ENCODE results near the gene RPL9. TPM values are rescaled to one million over a fixed set of nuclear protein-coding genes. Genes with fewer than 3 reads are reported as not detected.
A peak's percentile ranks its signal among the peaks of the same experiment; 100 is the strongest.

RPL9 gene
- total and polyA plus RNA-seq, 2 of the 13 experiments (the other 11 are each of a cell fraction or from before 2014, with no cell fraction given), result 993 to 2,148 TPM

DNA sequence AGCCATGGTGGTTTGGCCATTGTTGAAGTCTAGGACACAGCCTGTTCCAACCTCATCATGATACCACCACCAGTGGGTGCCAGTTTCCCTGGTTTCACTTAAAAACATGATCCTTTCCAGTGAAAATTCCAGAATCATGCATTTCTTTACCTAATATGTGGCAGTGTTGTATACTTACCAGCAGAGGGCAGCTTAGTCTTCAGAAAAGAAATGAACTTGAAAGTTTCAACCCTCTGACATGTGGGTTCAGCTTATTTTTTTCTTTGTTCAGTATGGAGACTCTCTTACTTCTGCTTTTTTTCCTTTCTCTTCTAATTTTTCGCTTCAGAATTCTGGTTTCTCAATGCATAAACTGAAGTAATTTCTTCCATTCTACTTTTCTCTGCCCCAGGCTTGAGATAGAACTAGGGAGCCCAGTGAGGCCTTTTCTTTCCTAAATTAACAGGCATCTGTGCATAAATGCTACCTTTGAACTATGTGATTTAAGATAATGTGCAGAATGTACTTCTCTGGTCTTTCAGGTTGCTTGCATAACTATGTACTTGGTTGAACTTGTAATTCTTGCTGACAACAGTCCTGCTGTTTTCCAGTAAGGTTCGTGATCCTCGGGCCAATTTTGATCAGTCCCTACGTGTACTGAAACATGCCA, 10.8 kb upstream of the RPL9 start (continued):
- TF ChIP-seq PHF20 (CRISPR knock-in tag; IDR thresholded peaks at IDR 0.05) (no peak), MEIS2 (CRISPR knock-in tag; IDR thresholded peaks at IDR 0.05) (no peak), ZNF33A (CRISPR knock-in tag; IDR thresholded peaks at IDR 0.05; ENCODE audit: borderline replicate concordance) (no peak), ISL2 (CRISPR knock-in tag; IDR thresholded peaks at IDR 0.05) (0 out of 2 replicates have a peak, but pooled peaks have one; percentile 43), ZSCAN30 (CRISPR knock-in tag; IDR thresholded peaks at IDR 0.05) (no peak), ZBTB3 (CRISPR knock-in tag; IDR thresholded peaks at IDR 0.05; ENCODE audit: borderline replicate concordance, low read depth) (no peak), ZNF564 (CRISPR knock-in tag; IDR thresholded peaks at IDR 0.05) (no peak), BRCA1 (CRISPR knock-in tag; IDR thresholded peaks at IDR 0.05) (no peak), SP4 (CRISPR knock-in tag; IDR thresholded peaks at IDR 0.05) (no peak), NPAS2 (CRISPR knock-in tag; IDR thresholded peaks at IDR 0.05; ENCODE audit: borderline replicate concordance) (no peak), YEATS4 (CRISPR knock-in tag; IDR thresholded peaks at IDR 0.05; ENCODE audit: borderline replicate concordance) (no peak), MED13 (CRISPR knock-in tag; IDR thresholded peaks at IDR 0.05) (no peak), HOXA3 (CRISPR knock-in tag; IDR thresholded peaks at IDR 0.05) (no peak), PHF8 (CRISPR knock-in tag; IDR thresholded peaks at IDR 0.05) (no peak), GPBP1L1 (CRISPR knock-in tag; IDR thresholded peaks at IDR 0.05) (no peak), ZNF891 (CRISPR knock-in tag; IDR thresholded peaks at IDR 0.05) (no peak), KDM3A (CRISPR knock-in tag; IDR thresholded peaks at IDR 0.05; ENCODE audit: low read depth) (no peak)
- TF ChIP-seq, protein P1, sequence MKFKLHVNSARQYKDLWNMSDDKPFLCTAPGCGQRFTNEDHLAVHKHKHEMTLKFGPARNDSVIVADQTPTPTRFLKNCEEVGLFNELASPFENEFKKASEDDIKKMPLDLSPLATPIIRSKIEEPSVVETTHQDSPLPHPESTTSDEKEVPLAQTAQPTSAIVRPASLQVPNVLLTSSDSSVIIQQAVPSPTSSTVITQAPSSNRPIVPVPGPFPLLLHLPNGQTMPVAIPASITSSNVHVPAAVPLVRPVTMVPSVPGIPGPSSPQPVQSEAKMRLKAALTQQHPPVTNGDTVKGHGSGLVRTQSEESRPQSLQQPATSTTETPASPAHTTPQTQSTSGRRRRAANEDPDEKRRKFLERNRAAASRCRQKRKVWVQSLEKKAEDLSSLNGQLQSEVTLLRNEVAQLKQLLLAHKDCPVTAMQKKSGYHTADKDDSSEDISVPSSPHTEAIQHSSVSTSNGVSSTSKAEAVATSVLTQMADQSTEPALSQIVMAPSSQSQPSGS (CRISPR knock-in tag; IDR thresholded peaks at IDR 0.05), result 0 out of 2 replicates have a peak, but pooled peaks have one; percentile 21
- TF ChIP-seq, protein P2, sequence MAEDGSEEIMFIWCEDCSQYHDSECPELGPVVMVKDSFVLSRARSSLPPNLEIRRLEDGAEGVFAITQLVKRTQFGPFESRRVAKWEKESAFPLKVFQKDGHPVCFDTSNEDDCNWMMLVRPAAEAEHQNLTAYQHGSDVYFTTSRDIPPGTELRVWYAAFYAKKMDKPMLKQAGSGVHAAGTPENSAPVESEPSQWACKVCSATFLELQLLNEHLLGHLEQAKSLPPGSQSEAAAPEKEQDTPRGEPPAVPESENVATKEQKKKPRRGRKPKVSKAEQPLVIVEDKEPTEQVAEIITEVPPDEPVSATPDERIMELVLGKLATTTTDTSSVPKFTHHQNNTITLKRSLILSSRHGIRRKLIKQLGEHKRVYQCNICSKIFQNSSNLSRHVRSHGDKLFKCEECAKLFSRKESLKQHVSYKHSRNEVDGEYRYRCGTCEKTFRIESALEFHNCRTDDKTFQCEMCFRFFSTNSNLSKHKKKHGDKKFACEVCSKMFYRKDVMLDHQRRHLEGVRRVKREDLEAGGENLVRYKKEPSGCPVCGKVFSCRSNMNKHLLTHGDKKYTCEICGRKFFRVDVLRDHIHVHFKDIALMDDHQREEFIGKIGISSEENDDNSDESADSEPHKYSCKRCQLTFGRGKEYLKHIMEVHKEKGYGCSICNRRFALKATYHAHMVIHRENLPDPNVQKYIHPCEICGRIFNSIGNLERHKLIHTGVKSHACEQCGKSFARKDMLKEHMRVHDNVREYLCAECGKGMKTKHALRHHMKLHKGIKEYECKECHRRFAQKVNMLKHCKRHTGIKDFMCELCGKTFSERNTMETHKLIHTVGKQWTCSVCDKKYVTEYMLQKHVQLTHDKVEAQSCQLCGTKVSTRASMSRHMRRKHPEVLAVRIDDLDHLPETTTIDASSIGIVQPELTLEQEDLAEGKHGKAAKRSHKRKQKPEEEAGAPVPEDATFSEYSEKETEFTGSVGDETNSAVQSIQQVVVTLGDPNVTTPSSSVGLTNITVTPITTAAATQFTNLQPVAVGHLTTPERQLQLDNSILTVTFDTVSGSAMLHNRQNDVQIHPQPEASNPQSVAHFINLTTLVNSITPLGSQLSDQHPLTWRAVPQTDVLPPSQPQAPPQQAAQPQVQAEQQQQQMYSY (CRISPR knock-in tag; IDR thresholded peaks at IDR 0.05), result no peak
- TF ChIP-seq, protein P3, sequence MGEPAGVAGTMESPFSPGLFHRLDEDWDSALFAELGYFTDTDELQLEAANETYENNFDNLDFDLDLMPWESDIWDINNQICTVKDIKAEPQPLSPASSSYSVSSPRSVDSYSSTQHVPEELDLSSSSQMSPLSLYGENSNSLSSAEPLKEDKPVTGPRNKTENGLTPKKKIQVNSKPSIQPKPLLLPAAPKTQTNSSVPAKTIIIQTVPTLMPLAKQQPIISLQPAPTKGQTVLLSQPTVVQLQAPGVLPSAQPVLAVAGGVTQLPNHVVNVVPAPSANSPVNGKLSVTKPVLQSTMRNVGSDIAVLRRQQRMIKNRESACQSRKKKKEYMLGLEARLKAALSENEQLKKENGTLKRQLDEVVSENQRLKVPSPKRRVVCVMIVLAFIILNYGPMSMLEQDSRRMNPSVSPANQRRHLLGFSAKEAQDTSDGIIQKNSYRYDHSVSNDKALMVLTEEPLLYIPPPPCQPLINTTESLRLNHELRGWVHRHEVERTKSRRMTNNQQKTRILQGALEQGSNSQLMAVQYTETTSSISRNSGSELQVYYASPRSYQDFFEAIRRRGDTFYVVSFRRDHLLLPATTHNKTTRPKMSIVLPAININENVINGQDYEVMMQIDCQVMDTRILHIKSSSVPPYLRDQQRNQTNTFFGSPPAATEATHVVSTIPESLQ (CRISPR knock-in tag; conservative IDR thresholded peaks at IDR 0.05), result no peak
- TF ChIP-seq, protein P4, sequence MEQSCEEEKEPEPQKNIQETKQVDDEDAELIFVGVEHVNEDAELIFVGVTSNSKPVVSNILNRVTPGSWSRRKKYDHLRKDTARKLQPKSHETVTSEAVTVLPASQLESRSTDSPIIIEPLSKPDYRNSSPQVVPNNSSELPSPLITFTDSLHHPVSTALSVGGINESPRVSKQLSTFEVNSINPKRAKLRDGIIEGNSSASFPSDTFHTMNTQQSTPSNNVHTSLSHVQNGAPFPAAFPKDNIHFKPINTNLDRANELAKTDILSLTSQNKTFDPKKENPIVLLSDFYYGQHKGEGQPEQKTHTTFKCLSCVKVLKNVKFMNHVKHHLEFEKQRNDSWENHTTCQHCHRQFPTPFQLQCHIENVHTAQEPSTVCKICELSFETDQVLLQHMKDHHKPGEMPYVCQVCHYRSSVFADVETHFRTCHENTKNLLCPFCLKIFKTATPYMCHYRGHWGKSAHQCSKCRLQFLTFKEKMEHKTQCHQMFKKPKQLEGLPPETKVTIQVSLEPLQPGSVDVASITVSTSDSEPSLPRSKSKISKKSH (CRISPR knock-in tag; IDR thresholded peaks at IDR 0.05; ENCODE audit: borderline replicate concordance), result no peak

Measured in HepG2 (cell line).